SH-SY5Y (cell line): ENCODE measurements around the gene SAT2.

Experiments used
- GATA2 ChIP-seq: IDR thresholded peaks from 2 replicates; pipeline ENCODE4 v1.6.1; 2011; ENCODE audit warnings: mild to moderate bottlenecking, low read depth, low read length
- GATA3 ChIP-seq: IDR thresholded peaks from 2 replicates; pipeline ENCODE4 v1.6.1; 2011; ENCODE audit warnings: low read depth, mild to moderate bottlenecking, low read length, moderate library complexity

SAT2 gene

DNA sequence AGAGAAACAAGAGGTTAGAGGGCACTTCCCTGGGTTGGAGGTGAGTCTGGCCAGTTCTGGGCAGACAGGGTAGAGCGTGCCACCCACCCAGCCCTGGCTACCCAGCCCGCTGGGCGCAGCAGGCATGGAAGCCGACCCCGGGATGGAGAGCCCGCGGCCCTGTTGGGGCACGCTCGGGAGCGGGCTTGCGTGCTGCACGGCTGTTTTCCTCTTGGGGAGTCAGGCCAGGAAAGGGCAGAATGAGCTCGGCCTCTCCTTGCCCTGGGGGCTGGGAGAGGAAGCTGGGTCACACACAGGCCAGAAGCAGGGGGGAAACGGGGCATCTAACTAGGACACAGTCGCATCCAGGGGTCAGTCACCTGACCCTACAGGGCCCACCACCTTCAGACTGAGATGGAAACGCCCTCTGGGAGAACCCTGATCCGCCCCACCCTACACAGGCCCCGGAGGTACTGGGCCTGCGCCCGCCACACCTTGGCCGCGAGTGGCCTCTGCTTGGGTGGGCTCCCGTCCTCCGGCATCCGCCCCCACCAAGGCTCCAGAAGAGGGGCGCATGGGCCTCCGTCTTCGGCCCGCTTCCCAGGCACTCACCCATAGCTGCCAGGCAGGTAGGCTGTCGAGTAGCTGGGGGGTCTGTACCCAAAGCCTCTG lies 38.9 kb downstream of the SAT2 start:
- TF ChIP-seq GATA2 (no peak), GATA3 (no peak)

GRCh38 chr17:7587420-7588151 lies 40.0 kb downstream of the SAT2 start:
- TF ChIP-seq GATA2 (no peak), GATA3 (no peak)

DNA sequence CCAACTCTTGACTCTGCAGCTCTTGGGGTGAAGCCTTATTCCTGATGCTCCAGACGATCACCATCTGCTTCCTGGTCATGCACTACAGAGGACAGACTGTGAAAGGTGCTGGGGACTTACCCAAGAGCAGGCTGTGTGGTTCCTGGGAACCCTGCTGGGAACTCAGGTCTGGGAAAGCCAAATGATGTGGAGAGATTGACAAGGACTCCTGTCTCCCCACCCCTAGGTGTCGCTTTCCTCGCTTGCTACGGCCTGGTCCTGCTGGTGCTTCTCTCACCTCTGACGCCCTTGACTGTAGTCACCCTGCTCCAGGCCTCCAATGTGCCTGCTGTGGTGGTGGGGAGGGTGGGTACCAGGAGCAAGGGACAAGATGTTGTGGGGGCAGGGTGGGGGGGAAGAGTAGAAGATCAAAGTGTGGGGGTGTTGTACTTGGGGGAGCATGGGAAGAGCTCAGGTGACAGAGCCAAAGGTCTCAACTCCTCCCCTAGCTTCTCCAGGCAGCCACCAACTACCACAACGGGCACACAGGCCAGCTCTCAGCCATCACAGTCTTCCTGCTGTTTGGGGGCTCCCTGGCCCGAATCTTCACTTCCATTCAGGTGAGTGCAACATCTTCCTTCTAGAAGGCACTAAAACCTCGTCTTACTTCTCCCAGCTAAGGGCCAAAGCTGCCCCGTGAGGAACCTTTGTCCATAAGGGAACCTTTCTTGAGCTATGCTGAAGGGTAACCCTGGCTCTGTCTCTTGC lies 40.8 kb downstream of the SAT2 start:
- TF ChIP-seq GATA2, result no peak
- TF ChIP-seq GATA3, result no peak

GRCh38 chr17:7583253-7584109 lies 44.1 kb downstream of the SAT2 start, which contains the start of gene MPDU1:
Gene MPDU1 (plus strand): TSS chr17:7583852. CDS start chr17:7583863, 11 bp downstream.
- TF ChIP-seq GATA3, result no peak
- no peak for TF ChIP-seq GATA2

GRCh38 chr17:7582396-7583252 lies 45.0 kb downstream of the SAT2 start:
- TF ChIP-seq GATA3 (no peak), GATA2 (no peak)

DNA sequence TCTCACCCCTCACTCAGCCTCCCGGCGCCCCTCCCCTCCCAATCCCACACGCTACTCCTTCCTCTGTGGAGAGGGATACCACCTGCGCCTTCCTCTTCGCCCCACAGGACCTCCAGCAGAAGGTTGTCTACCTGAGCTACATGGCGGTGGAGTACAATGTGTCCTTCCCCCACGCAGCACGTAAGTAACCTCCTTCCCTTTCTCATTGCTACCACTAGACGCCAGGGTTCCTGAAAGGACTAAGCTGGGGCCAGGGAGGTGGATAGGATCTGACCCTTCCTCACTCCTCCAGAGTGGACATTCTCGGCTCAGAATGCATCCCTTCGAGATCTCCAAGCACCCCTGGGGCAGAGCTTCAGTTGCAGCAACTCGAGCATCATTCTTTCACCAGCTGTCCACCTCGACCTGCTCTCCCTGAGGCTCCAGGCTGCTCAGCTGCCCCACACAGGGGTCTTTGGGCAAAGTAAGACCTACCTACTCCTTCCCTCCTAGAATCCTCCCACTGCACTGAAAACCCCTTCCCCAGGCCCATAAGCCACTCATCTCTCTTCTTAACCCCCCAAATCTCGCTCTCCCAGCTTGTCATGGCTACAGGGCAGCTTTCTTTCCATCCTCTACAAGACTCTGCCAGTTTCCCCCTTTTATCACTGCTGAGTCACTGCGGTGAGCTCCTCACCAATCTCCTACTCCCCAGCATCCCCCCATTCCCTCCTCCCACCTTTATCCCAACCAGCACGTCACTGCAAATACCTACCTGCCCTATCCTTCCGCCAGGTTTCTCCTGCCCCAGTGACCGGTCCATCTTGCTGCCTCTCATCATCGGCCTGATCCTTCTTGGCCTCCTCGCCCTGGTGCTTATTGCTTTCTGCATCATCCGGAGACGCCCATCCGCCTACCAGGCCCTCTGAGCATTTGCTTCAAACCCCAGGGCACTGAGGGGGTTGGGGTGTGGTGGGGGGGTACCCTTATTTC lies 46.7 kb downstream of the SAT2 start:
- TF ChIP-seq GATA2 (no peak), GATA3 (no peak)

DNA sequence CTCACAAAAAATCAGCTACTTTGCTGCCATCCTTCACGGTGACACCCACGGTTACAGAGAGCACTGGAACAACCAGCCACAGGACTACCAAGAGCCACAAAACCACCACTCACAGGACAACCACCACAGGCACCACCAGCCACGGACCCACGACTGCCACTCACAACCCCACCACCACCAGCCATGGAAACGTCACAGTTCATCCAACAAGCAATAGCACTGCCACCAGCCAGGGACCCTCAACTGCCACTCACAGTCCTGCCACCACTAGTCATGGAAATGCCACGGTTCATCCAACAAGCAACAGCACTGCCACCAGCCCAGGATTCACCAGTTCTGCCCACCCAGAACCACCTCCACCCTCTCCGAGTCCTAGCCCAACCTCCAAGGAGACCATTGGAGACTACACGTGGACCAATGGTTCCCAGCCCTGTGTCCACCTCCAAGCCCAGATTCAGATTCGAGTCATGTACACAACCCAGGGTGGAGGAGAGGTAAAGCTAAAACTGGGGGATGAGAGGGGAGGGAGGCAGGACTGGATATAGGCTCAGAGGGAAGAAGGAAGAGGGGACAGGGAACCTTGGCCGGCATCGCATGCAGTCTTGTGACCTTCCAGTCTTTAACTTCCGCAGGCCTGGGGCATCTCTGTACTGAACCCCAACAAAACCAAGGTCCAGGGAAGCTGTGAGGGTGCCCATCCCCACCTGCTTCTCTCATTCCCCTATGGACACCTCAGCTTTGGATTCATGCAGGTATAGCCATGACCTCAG lies 47.6 kb downstream of the SAT2 start:
- no peak for TF ChIP-seq GATA2
- TF ChIP-seq GATA3, result no peak

DNA sequence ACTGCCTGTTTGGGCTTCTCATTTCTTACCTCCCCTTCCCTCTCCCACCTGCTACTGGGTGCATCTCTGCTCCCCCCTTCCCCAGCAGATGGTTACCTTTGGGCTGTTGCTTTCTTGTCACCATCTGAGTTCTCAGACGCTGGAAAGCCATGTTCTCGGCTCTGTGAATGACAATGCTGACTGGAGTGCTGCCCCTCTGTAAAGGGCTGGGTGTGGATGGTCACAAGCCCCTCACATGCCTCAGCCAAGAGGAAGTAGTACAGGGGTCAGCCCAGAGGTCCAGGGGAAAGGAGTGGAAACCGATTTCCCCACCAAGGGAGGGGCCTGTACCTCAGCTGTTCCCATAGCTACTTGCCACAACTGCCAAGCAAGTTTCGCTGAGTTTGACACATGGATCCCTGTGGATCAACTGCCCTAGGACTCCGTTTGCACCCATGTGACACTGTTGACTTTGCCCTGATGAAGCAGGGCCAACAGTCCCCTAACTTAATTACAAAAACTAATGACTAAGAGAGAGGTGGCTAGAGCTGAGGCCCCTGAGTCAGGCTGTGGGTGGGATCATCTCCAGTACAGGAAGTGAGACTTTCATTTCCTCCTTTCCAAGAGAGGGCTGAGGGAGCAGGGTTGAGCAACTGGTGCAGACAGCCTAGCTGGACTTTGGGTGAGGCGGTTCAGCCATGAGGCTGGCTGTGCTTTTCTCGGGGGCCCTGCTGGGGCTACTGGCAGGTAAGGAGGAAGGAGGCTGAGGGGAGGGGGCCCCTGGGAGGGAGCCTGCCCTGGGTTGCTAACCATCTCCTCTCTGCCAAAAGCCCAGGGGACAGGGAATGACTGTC lies 48.4 kb downstream of the SAT2 start, which contains the start of gene CD68:
Gene CD68, plus strand, starts transcription at position 638 of the 833 bp plus-strand sequence. Its CDS starts 40 bp downstream, at position 678.
- no peak for TF ChIP-seq GATA3
- no peak for TF ChIP-seq GATA2

DNA sequence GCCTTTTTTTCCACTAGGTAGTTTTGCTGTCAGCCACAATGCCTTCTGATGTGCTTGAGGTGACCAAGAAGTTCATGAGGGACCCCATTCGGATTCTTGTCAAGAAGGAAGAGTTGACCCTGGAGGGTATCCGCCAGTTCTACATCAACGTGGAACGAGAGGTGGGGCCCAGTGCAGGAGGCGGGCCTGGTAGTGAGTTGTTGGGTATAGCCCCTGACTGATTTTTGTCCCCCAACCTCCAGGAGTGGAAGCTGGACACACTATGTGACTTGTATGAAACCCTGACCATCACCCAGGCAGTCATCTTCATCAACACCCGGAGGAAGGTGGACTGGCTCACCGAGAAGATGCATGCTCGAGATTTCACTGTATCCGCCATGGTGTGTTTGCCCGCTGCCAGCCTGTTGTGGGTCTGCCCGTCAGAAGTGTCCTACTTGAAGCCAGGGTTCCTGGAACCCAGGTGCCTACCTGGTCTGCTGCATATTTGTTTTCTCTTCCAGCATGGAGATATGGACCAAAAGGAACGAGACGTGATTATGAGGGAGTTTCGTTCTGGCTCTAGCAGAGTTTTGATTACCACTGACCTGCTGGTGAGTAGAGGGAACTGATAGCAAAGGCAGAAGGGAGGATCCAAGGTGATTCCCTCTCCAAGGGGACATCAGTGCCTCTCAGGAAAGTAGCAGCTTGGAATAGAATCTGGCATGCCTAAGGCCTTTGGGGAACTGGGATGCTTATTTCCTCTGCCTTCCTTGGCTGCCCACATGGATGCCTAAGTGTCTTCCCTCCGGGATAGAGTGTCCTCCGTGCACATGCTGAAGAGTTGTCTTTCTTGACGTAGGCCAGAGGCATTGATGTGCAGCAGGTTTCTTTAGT lies 50.1 kb downstream of the SAT2 start:
- TF ChIP-seq GATA3, result no peak
- no peak for TF ChIP-seq GATA2
